Measurements from ENCODE around the gene CFAP61. TPM values are rescaled to one million over a fixed set of nuclear protein-coding genes. Genes with fewer than 3 reads are reported as not detected.
"Not testable (repeated sequence)": the region's sequence is repeated elsewhere in the genome, so short reads cannot be mapped to it uniquely, and the experiment has no call there.

Gene CFAP61
- polyA plus RNA-seq, 1 experiment, result not detected

- Histone ChIP-seq H3K27me3 (ENCODE audit: control insufficient read depth, insufficient read depth, low read length) (no peaks in the 10 kb centered on the region), H3K4me3 (ENCODE audit: low read depth, low read length) (no peak overlapping the region), H3K9me3 (ENCODE audit: control insufficient read depth, insufficient read depth, low read length) (no peaks in the 10 kb centered on the region), H3K27ac (ENCODE audit: low read depth, low read length) (no peak overlapping the region)
- no peak for TF ChIP-seq CTCF (IDR thresholded peaks at IDR 0.05; ENCODE audit: low read depth, low read length)
- POLR2A ChIA-PET, result no interaction called here
- DNase-seq (ENCODE audit: low read depth, low spot score), result no peak
- CTCF ChIA-PET, result no interaction called here
These were observed 49.8 kb downstream of the CFAP61 start for GRCh38 chr20:20102163-20102562.

- H3K27me3 ChIP-seq (ENCODE audit: control insufficient read depth, insufficient read depth, low read length), result no peaks in the 10 kb centered on the region
- ChIA-PET POLR2A (no interaction called here), CTCF (no interaction called here)
These were observed 50.5 kb downstream of the CFAP61 start for GRCh38 chr20:20102716-20103258.

GRCh38 chr20:20103486-20103885 is 51.2 kb downstream of the CFAP61 start:
- H3K27ac ChIP-seq (ENCODE audit: low read depth, low read length), result no peak overlapping the region
- DNase-seq (ENCODE audit: low read depth, low spot score), result no peak
- H3K27me3 ChIP-seq (ENCODE audit: control insufficient read depth, insufficient read depth, low read length), result no peaks in the 10 kb centered on the region
- H3K9me3 ChIP-seq (ENCODE audit: control insufficient read depth, insufficient read depth, low read length), result no peaks in the 10 kb centered on the region
- CTCF ChIA-PET, result no interaction called here
- no peak overlapping the region for H3K4me3 ChIP-seq (ENCODE audit: low read depth, low read length)
- POLR2A ChIA-PET, result no interaction called here
- no peak for TF ChIP-seq CTCF (IDR thresholded peaks at IDR 0.05; ENCODE audit: low read depth, low read length)

More at GRCh38 chr20:20102716-20103258, 50.5 kb downstream of the CFAP61 start:
- TF ChIP-seq CTCF (IDR thresholded peaks at IDR 0.05; ENCODE audit: low read depth, low read length), result no peak
- Histone ChIP-seq H3K27ac (ENCODE audit: low read depth, low read length) (no peak overlapping the region), H3K9me3 (ENCODE audit: control insufficient read depth, insufficient read depth, low read length) (no peaks in the 10 kb centered on the region), H3K4me3 (ENCODE audit: low read depth, low read length) (no peak overlapping the region)
- no peak for DNase-seq (ENCODE audit: low read depth, low spot score)

- POLR2A ChIA-PET; H3K9me3 ChIP-seq (ENCODE audit: control insufficient read depth, insufficient read depth, low read length); CTCF ChIA-PET; H3K4me3 ChIP-seq (ENCODE audit: low read depth, low read length); H3K27ac ChIP-seq (ENCODE audit: low read depth, low read length); H3K27me3 ChIP-seq (ENCODE audit: control insufficient read depth, insufficient read depth, low read length); DNase-seq (ENCODE audit: low read depth, low spot score): not testable (repeated sequence)
These were observed 70.9 kb downstream of the CFAP61 start for GRCh38 chr20:20123187-20123586.

GRCh38 chr20:20130399-20130798 is 78.1 kb downstream of the CFAP61 start:
- no peak for DNase-seq (ENCODE audit: low read depth, low spot score)
- TF ChIP-seq CTCF (IDR thresholded peaks at IDR 0.05; ENCODE audit: low read depth, low read length), result no peak
- H3K27me3 ChIP-seq (ENCODE audit: control insufficient read depth, insufficient read depth, low read length), result no peaks in the 10 kb centered on the region
- no peaks in the 10 kb centered on the region for H3K9me3 ChIP-seq (ENCODE audit: control insufficient read depth, insufficient read depth, low read length)
- H3K4me3 ChIP-seq (ENCODE audit: low read depth, low read length), result no peak overlapping the region
- ChIA-PET CTCF (interaction anchor here (0.6 kb wide), 1 partner anchor 9 kb away, joined by 3 read pairs; no protein-coding TSS in a partner anchor), POLR2A (no interaction called here)
- no peak overlapping the region for H3K27ac ChIP-seq (ENCODE audit: low read depth, low read length)

All from AG04450 (cell line).